KOPT-K1 (cell line): ENCODE results near the gene TNFRSF11A.

Source experiments
- H3K27ac ChIP-seq: fragments of 200-600 bp; sonication (generic); 2 replicates; pipeline ENCODE4 v1.5.1; 2016; ENCODE audit warnings: antibody characterized with exemption, mild to moderate bottlenecking, low read depth, low read length; ENCODE audit not compliant: poor library complexity, severe bottlenecking
- H3K36me3 ChIP-seq: fragments of 200-600 bp; sonication (generic); 2 replicates; pipeline ENCODE4 v1.5.1; 2017; ENCODE audit warnings: antibody characterized with exemption, mild to moderate bottlenecking, low read length, moderate library complexity; ENCODE audit not compliant: insufficient read depth
- H3K9me3 ChIP-seq: fragments of 200-600 bp; sonication (generic); 2 replicates; pipeline ENCODE4 v1.5.1; 2017; ENCODE audit warnings: antibody characterized with exemption, low read length, mild to moderate bottlenecking; ENCODE audit not compliant: insufficient read depth, poor library complexity, severe bottlenecking

Gene TNFRSF11A

DNA sequence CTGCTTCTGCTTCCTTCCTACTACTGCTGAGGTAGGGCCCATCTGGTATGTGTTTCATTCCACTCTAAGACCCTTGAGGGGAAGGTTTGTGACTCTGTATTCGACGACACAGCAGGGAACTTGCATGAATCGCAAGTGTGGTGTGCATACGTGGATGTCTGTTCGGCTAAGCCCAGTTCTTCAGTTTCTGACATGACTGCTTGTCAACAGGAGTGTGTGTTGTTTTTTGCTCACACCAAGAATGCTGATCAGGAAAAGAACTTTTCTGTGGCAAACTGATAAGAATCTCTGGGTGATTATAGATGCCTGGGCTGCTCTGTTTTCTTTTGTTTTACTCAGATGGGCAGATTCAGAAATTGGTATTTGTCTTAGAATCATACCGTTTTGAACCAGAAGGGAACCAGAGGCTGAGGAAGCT, 22.0 kb downstream of the TNFRSF11A start:
- no peaks in the 10 kb centered on the region for H3K9me3 ChIP-seq
- H3K27ac ChIP-seq, result no peak overlapping the region
- no peaks in the 10 kb centered on the region for H3K36me3 ChIP-seq

- Histone ChIP-seq H3K27ac (no peak overlapping the region), H3K9me3 (no peaks in the 10 kb centered on the region), H3K36me3 (no peaks in the 10 kb centered on the region)
Measured at GRCh38 chr18:62348474-62348873, 23.4 kb downstream of the TNFRSF11A start.

- Histone ChIP-seq H3K9me3 (no peaks in the 10 kb centered on the region), H3K27ac (no peak overlapping the region), H3K36me3 (no peaks in the 10 kb centered on the region)
Measured at GRCh38 chr18:62353170-62353569, 28.1 kb downstream of the TNFRSF11A start.

DNA sequence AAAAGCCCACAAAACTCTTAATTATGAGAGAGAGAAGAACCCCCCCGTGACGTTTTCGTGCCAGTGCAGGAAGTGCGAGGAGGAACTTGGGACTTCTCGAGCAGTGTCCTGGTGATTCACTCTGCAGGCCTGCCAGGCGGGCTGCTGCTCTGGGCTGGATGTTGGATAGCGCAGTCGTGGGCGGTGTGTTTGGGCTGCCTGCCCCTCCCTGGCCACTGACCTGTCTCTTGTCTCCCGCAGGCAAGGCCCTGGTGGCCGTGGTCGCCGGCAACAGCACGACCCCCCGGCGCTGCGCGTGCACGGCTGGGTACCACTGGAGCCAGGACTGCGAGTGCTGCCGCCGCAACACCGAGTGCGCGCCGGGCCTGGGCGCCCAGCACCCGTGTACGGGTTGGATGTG, 29.0 kb downstream of the TNFRSF11A start:
- no peaks in the 10 kb centered on the region for H3K9me3 ChIP-seq
- H3K36me3 ChIP-seq, result no peaks in the 10 kb centered on the region
- H3K27ac ChIP-seq, result no peak overlapping the region

DNA sequence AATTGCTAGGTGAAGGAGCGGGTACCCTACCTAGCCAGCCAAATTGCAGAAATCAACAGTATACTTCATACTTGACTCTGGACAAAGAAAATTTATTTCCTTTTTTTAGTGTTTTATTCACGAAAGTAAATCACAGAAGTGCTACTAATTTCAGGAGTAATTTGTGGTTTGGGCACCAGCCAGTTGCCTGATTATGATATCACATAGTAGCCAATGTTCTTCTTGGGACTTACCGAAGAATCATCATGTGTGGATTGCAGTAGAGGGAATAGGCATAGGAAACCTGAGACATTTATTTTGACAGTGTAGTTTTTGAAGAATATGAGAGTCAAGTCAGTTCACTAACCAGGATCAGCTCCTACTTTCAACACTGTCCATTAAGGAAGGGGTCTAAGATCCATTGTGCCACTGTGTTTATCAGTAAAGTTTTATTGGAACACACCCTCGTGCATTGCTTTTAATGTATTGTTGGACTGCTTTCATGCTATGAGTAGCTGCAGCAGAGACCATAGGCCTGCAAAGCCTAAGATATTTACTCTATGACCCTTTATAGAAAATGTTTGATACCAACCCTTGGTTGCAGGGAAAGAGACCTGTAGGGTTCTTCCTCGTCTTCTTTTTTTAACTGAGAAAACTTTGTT, 32.1 kb downstream of the TNFRSF11A start:
- Histone ChIP-seq H3K36me3 (no peaks in the 10 kb centered on the region), H3K9me3 (no peaks in the 10 kb centered on the region), H3K27ac (no peak overlapping the region)

DNA sequence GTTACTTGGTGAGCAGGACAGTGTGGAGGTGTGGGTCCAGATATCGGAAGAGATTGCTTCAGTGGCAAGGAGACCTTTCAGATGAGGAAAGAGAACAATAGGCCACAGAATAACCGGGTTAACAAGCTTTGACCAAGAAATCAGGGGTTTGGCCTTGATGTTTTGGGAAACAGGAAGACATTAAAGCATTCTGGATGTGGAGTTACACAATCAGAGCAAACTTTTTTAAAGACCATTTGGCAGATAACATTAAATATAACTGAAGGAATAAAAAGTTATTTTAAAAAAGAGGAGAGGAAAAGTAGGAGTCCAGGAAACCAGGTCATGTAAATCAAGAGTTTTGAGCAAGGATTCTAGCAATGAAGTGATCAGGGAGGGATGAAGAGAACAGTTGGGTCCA, 35.7 kb downstream of the TNFRSF11A start:
- H3K9me3 ChIP-seq, result no peaks in the 10 kb centered on the region
- no peak overlapping the region for H3K27ac ChIP-seq
- no peaks in the 10 kb centered on the region for H3K36me3 ChIP-seq

GRCh38 chr18:62361288-62361687, 36.2 kb downstream of the TNFRSF11A start:
- H3K27ac ChIP-seq, result no peak overlapping the region
- H3K9me3 ChIP-seq, result no peaks in the 10 kb centered on the region
- no peaks in the 10 kb centered on the region for H3K36me3 ChIP-seq

GRCh38 chr18:62364558-62364957, 39.4 kb downstream of the TNFRSF11A start:
- no peaks in the 10 kb centered on the region for H3K9me3 ChIP-seq
- no peaks in the 10 kb centered on the region for H3K36me3 ChIP-seq
- H3K27ac ChIP-seq, result no peak overlapping the region

DNA sequence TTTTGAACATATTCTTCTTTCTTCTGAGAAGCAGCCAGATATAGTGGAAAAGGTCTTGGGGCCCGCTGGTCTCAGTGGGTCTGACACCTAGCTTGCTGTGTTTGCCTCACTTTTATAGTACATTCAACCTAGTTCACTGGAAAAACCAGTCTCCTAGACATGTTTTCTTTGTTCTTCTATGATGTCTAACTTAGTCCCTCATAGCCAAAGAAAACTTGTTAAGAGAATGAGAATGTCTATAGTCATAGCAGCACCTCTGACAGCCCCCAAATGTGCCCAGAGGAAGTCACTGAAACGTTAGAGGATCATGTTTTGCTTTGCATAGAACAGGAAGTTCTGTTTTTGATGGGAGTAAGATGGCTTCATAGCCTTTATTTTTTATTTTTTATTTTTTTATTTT, 40.3 kb downstream of the TNFRSF11A start:
- no peaks in the 10 kb centered on the region for H3K36me3 ChIP-seq

GRCh38 chr18:62366992-62367391, 41.9 kb downstream of the TNFRSF11A start:
- no peak overlapping the region for H3K27ac ChIP-seq
- no peaks in the 10 kb centered on the region for H3K36me3 ChIP-seq
- no peaks in the 10 kb centered on the region for H3K9me3 ChIP-seq

More for the DNA sequence above, 40.3 kb downstream of the TNFRSF11A start:
- Histone ChIP-seq H3K9me3 (no peaks in the 10 kb centered on the region), H3K27ac (no peak overlapping the region)

GRCh38 chr18:62368100-62368499, 43.0 kb downstream of the TNFRSF11A start:
- Histone ChIP-seq H3K9me3 (no peaks in the 10 kb centered on the region), H3K36me3 (no peaks in the 10 kb centered on the region)

GRCh38 chr18:62369129-62369644, 44.1 kb downstream of the TNFRSF11A start:
- Histone ChIP-seq H3K27ac (no peak overlapping the region), H3K36me3 (no peaks in the 10 kb centered on the region), H3K9me3 (no peaks in the 10 kb centered on the region)

More at GRCh38 chr18:62368100-62368499, 43.0 kb downstream of the TNFRSF11A start:
- H3K27ac ChIP-seq, result no peak overlapping the region

GRCh38 chr18:62370366-62370765, 45.3 kb downstream of the TNFRSF11A start:
- no peaks in the 10 kb centered on the region for H3K36me3 ChIP-seq
- H3K9me3 ChIP-seq, result no peaks in the 10 kb centered on the region
- no peak overlapping the region for H3K27ac ChIP-seq

- H3K9me3 ChIP-seq, result no peaks in the 10 kb centered on the region
- no peak overlapping the region for H3K27ac ChIP-seq
- H3K36me3 ChIP-seq, result no peaks in the 10 kb centered on the region
Measured at GRCh38 chr18:62371436-62371835, 46.3 kb downstream of the TNFRSF11A start.

DNA sequence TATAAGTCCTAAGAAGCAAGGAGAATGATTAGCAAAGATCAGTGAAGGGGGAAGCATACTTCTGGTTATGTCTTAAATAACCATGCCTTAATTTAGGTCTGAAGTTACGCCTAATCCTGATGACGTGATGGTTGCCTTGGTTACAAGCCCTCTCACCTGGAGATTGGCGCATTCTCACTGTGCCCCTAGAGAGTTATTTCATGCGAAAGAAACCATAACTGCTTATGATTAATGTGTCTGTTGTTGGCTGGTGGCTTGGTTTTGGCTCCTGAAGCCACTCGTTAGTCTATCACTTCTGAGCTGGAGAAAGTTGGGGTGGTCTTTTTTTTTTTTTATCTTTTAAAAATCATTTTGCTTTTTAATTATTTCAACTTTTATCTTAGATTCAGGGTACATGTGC, 47.0 kb downstream of the TNFRSF11A start:
- Histone ChIP-seq H3K36me3 (no peaks in the 10 kb centered on the region), H3K27ac (no peak overlapping the region), H3K9me3 (no peaks in the 10 kb centered on the region)

DNA sequence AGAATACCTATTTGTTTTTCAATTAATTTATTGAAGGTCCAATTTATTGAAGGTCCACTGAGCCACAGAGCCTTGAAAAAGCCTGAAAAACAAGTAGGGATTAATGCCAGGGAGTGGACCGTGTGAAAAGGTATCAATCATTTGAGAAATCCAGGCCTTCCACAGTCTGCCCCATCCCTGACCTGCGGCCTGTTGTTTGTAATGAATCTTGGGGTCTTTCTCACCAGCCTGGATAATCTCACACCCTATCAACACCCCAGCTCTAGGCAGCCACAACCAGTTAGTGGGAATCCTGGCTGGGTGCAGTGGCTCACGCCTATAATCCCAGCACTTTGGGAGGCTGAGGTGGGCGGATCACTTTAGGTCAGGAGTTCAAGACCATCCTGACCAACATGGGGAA, 47.8 kb downstream of the TNFRSF11A start:
- H3K27ac ChIP-seq, result no peak overlapping the region
- H3K36me3 ChIP-seq, result no peaks in the 10 kb centered on the region
- no peaks in the 10 kb centered on the region for H3K9me3 ChIP-seq
